ENCODE measurements around the gene CDH22. TPM values are rescaled to one million over a fixed set of nuclear protein-coding genes. Genes with fewer than 3 reads are reported as not detected.
A peak's percentile ranks its signal among the peaks of the same experiment; 100 is the strongest.

The CDH22 gene
- total and polyA plus RNA-seq, 10 donors = not detected

GRCh38 chr20:46284040-46284427 is 24.3 kb downstream of the CDH22 start:
- no peak for DNase-seq
- no peak for TF ChIP-seq POLR2A (IDR thresholded peaks at IDR 0.05)
- no peak for TF ChIP-seq CTCF (IDR thresholded peaks at IDR 0.05 in 8 of 11, conservative IDR thresholded peaks at IDR 0.05 in 3 of 11)
- TF ChIP-seq POLR2AphosphoS5 (IDR thresholded peaks at IDR 0.05) = no peak
- Histone ChIP-seq H3K36me3 (no peaks in the 10 kb centered on the region), H3K27ac (no peak overlapping the region), H3K4me3 (no peak overlapping the region), H3K4me1 (no peaks in the 10 kb centered on the region), H3K9me3 (no peaks in the 10 kb centered on the region), H3K27me3 (replicated peaks in 1 of 7) (peaks cover 0 to 77% (median 7%) of the 10 kb centered on the region in 7 donors)
- WGBS, 5 donors = 51 to 66% (median 55%) methylated on average over 7 of the region's 7 CpGs
- intact Hi-C loops (cut with DNase I; ENCODE audit: low total_unique reads) = no loop called here

- H3K27me3 ChIP-seq (replicated peaks in 1 of 7) = peaks cover 0 to 82% (median 8%) of the 10 kb centered on the region in 7 donors
- intact Hi-C loops (cut with DNase I; ENCODE audit: low total_unique reads) = no loop called here
- no peak for DNase-seq
- no peaks in the 10 kb centered on the region for H3K36me3 ChIP-seq
- H3K4me1 ChIP-seq = no peaks in the 10 kb centered on the region
- no peak overlapping the region for H3K4me3 ChIP-seq
- H3K9me3 ChIP-seq = no peaks in the 10 kb centered on the region
- TF ChIP-seq POLR2AphosphoS5 (IDR thresholded peaks at IDR 0.05) (no peak), POLR2A (IDR thresholded peaks at IDR 0.05) (no peak), CTCF (IDR thresholded peaks at IDR 0.05 in 8 of 11, conservative IDR thresholded peaks at IDR 0.05 in 3 of 11) (no peak)
- H3K27ac ChIP-seq = no peak overlapping the region
- 66 to 76% (median 72%) methylated on average over 12 of the region's 12 CpGs for WGBS, 5 donors
Measured at GRCh38 chr20:46283426-46284039, 24.8 kb downstream of the CDH22 start.

GRCh38 chr20:46282669-46283068 is 25.6 kb downstream of the CDH22 start:
- no peak for TF ChIP-seq POLR2A (IDR thresholded peaks at IDR 0.05)
- TF ChIP-seq CTCF (IDR thresholded peaks at IDR 0.05 in 8 of 11, conservative IDR thresholded peaks at IDR 0.05 in 3 of 11) = no peak
- no peak for TF ChIP-seq POLR2AphosphoS5 (IDR thresholded peaks at IDR 0.05)
- intact Hi-C loops (cut with DNase I; ENCODE audit: low total_unique reads) = no loop called here
- Histone ChIP-seq H3K36me3 (no peaks in the 10 kb centered on the region), H3K27me3 (replicated peaks in 1 of 7) (peaks cover 0 to 90% (median 8%) of the 10 kb centered on the region in 7 donors), H3K4me3 (no peak overlapping the region), H3K27ac (no peak overlapping the region), H3K4me1 (no peaks in the 10 kb centered on the region), H3K9me3 (no peaks in the 10 kb centered on the region)
- DNase-seq = peak; percentile 29
- WGBS, 5 donors = 37 to 43% (median 38%) methylated on average over 10 to 11 of the region's 11 CpGs

- Histone ChIP-seq H3K27me3 (replicated peaks in 1 of 7) (peaks cover 0 to 87% (median 8%) of the 10 kb centered on the region in 7 donors), H3K9me3 (peaks cover 0 to 7% (median 0%) of the 10 kb centered on the region in 8 donors), H3K4me1 (no peaks in the 10 kb centered on the region), H3K27ac (no peak overlapping the region), H3K4me3 (no peak overlapping the region), H3K36me3 (no peaks in the 10 kb centered on the region)
- DNase-seq = no peak
- 62 to 78% (median 68%) methylated on average over 10 of the region's 10 CpGs for WGBS, 5 donors
- no peak for TF ChIP-seq POLR2A (IDR thresholded peaks at IDR 0.05)
- no peak for TF ChIP-seq CTCF (IDR thresholded peaks at IDR 0.05 in 8 of 11, conservative IDR thresholded peaks at IDR 0.05 in 3 of 11)
- TF ChIP-seq POLR2AphosphoS5 (IDR thresholded peaks at IDR 0.05) = no peak
- intact Hi-C loops (cut with DNase I; ENCODE audit: low total_unique reads) = no loop called here
Measured at GRCh38 chr20:46279103-46279502, 29.2 kb downstream of the CDH22 start.

Measured in spleen (tissue), 11 donors.